ENCODE results near the gene PCDHGB1.
"Not testable (repeated sequence)": the region's sequence is repeated elsewhere in the genome, so short reads cannot be mapped to it uniquely, and the experiment has no call there.

Gene PCDHGB1

GRCh38 chr5:141351591-141351990 lies 1.7 kb downstream of the PCDHGB1 start:
- no peak for DNase-seq

GRCh38 chr5:141354900-141355469 lies 5.1 kb downstream of the PCDHGB1 start, which contains the start of gene PCDHGA4:
TSS of gene PCDHGA4 (plus strand) at chr5:141355021. CDS start at chr5:141355108, 87 bp downstream.
- no peak for DNase-seq

GRCh38 chr5:141355641-141356040 lies 5.7 kb downstream of the PCDHGB1 start:
- DNase-seq = no peak

GRCh38 chr5:141356133-141356532 lies 6.2 kb downstream of the PCDHGB1 start:
- DNase-seq = no peak

DNA sequence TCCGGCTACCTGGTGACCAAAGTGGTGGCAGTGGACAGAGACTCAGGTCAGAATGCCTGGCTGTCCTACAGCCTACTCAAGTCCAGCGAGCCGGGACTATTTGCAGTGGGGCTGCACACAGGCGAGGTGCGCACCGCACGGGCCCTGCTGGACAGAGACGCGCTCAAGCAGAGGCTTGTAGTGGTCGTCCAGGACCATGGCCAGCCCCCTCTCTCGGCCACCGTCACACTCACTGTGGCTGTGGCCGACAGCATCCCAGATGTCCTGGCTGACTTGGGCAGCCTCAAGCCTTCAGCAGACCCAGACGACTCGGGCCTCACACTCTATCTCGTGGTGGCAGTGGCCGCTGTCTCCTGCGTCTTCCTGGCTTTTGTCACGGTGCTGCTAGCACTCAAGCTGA lies 7.1 kb downstream of the PCDHGB1 start:
- DNase-seq = no peak

GRCh38 chr5:141359790-141360426 lies 10.0 kb downstream of the PCDHGB1 start, which contains the start of gene PCDHGB2:
TSS of gene PCDHGB2 (plus strand) at chr5:141359994. CDS start at chr5:141360136, 142 bp downstream.
- no peak for DNase-seq

GRCh38 chr5:141360685-141361084 lies 10.8 kb downstream of the PCDHGB1 start:
- no peak for DNase-seq

DNA sequence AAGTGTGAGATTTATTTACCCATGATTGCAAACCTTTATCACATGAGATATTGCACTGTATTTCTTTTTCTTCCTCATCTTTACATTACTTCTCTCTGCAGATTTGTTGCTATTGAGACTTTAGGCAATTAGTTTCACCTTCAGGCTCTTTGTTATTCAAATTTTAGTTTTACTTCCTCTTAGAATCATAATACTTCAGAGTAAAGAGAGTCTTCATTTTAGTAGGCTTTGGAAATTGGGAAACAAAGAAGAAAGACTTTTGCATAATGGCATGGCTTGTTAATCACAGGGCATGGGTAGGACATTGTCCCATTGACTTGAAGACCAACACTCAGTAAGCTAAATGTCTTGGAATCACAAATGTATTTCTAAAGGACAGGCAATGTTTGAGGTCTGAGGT lies 12.8 kb downstream of the PCDHGB1 start:
- DNase-seq = no peak

DNA sequence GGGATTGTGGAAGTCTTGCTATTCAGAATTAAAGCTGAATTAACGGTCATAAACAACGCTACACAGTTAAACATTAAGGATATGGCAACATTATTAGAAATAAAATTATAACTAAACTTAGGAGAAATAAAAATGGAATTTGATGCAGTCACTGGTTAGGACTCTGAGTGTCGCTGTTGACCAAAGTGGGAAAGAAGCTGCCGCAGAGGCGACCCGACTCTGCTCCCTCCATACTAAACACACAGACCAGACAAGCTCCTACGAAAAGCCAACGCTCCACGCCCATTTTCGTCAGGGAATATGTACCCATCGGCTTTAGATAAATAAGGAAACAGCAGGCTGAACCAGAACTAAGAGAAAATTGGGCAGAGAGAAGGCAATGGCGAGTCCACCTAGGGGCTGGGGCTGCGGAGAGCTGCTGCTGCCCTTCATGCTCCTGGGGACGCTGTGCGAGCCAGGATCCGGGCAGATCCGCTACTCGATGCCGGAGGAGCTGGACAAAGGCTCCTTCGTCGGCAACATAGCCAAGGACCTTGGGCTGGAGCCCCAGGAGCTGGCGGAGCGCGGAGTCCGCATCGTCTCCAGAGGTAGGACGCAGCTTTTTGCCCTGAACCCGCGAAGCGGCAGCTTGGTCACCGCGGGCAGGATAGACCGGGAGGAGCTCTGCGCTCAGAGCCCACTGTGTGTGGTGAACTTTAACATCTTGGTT lies 14.2 kb downstream of the PCDHGB1 start, which contains the start of gene PCDHGA5:
PCDHGA5 (plus strand) TSS at position 211 of the 709 bp plus-strand sequence; CDS start at position 380, 169 bp downstream.
- DNase-seq = no peak

DNA sequence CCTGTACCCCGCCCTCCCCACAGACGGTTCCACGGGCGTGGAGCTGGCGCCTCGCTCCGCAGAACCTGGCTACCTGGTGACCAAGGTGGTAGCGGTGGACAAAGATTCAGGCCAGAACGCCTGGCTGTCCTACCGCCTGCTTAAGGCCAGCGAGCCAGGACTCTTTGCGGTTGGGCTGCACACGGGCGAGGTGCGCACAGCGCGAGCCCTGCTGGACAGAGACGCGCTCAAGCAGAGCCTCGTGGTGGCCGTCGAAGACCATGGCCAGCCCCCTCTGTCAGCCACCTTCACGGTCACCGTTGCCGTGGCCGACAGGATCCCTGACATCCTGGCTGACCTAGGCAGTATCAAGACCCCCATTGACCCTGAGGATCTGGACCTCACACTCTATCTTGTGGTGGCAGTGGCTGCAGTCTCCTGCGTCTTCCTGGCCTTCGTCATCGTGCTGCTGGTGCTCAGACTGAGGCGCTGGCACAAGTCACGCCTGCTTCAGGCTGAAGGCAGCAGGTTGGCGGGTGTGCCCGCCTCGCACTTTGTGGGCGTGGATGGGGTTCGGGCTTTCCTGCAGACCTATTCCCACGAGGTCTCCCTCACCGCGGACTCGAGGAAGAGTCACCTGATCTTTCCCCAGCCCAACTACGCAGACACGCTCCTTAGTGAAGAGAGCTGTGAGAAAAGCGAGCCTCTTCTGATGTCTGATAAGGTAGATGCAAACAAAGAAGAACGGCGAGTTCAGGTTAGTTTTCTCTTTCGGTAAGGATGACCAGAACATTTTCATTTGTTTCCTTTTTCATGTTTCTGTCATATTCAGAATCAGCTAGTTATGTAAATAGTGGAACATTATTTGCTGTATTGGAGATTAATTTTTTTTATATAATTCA lies 16.4 kb downstream of the PCDHGB1 start:
- no peak for DNase-seq

DNA sequence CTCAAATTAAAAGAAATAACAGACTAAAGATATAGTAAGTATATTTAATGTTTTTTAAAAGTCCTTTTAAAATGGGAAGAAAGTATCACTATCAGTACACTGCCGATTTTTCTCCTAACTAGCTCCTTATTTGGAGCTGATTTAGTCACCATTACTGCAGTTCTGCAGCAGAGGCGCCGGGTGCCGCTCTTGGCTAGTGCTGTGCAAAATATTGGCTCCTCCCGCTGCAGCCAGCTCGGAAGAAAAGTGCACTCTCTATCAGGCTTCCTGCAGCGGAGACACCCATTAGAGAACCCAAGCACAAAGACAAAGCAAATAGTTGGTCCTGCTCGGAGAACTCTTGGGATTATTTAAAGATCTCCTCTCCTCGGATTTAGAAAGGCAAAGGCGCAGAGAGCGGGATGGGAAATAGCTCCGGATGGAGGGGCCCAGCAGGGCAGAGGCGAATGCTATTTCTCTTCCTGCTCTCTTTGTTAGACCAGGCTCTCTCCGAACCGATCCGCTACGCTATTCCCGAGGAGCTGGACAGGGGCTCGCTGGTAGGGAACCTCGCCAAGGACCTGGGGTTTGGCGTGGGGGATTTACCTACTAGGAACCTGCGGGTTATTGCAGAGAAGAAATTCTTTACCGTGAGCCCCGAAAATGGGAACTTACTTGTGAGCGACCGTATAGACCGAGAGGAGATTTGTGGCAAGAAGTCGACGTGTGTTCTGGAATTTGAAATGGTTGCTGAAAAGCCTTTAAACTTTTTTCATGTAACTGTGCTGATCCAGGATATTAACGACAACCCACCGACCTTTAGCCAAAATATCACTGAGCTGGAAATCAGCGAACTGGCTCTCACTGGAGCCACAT lies 20.3 kb downstream of the PCDHGB1 start, which contains the start of gene PCDHGB3:
PCDHGB3 (plus strand) TSS at position 249 of the 855 bp plus-strand sequence; CDS start at position 402, 153 bp downstream.
- peak; percentile 53 for DNase-seq

DNA sequence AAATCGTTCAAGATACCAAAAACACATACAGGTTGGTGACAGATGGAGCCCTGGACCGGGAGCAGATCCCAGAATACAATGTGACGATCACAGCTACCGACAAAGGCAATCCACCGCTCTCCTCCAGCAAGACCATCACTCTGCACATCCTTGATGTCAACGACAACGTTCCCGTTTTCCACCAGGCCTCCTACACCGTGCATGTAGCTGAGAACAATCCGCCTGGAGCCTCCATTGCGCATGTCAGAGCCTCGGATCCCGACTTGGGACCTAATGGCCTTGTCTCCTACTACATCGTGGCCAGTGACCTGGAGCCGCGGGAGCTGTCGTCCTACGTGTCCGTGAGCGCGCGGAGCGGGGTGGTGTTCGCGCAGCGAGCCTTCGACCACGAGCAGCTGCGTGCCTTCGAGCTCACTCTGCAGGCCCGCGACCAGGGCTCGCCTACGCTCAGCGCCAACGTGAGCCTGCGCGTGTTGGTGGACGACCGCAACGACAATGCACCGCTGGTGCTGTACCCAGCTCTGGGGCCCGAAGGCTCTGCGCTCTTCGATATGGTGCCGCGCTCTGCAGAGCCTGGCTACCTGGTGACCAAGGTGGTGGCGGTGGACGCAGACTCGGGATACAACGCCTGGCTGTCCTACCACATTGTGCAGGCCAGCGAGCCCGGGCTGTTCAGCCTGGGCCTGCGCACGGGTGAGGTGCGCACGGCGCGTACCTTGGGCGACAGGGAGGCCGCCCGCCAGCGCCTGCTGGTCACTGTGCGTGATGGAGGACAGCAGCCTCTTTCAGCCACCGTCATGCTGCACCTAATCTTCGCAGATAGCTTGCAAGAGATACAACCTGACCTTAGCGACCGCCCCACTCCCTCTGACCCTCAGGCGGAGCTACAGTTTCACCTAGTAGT lies 21.9 kb downstream of the PCDHGB1 start:
- DNase-seq = no peak

DNA sequence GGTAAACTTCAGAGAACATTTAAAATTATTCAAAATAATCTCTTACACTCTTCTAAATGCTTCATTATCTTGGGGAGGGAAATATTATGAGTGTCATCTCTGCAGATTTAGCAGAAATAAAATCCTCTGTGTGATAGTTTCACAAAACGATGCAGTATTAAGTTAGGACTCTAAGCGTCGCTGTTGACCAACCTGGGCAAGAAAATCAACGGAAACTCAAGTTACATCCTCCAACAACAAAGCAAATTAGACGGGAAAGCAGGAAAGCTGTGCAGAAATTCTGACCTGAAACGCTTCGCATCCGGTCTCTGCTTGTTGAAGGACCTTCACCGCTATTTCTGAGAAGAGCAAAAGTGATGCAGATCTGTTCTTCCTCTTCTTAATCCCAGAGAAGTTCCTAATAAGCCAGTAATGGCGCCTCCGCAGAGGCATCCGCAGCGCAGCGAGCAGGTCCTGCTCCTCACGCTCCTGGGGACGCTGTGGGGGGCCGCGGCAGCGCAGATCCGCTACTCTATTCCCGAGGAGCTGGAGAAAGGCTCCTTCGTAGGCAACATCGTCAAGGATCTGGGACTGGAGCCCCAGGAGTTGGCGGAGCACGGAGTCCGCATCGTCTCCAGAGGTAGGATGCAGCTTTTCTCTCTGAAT lies 23.9 kb downstream of the PCDHGB1 start, which contains the start of gene PCDHGA6:
PCDHGA6 (plus strand) TSS at position 219 of the 645 bp plus-strand sequence; CDS start at position 412, 193 bp downstream.
- DNase-seq = no peak

DNA sequence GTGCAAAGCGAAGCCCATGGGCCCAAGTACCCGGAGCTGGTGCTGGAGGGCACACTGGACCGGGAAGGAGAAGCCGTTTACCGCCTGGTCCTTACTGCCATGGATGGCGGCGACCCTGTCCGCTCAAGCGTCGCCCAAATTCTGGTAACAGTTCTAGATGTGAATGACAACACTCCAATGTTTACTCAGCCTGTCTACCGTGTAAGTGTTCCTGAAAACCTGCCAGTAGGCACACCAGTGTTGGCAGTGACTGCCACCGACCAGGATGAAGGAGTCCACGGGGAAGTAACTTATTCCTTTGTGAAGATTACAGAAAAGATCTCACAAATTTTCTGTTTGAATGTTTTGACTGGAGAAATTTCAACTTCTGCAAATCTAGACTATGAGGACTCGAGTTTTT lies 24.7 kb downstream of the PCDHGB1 start:
- DNase-seq = no peak

DNA sequence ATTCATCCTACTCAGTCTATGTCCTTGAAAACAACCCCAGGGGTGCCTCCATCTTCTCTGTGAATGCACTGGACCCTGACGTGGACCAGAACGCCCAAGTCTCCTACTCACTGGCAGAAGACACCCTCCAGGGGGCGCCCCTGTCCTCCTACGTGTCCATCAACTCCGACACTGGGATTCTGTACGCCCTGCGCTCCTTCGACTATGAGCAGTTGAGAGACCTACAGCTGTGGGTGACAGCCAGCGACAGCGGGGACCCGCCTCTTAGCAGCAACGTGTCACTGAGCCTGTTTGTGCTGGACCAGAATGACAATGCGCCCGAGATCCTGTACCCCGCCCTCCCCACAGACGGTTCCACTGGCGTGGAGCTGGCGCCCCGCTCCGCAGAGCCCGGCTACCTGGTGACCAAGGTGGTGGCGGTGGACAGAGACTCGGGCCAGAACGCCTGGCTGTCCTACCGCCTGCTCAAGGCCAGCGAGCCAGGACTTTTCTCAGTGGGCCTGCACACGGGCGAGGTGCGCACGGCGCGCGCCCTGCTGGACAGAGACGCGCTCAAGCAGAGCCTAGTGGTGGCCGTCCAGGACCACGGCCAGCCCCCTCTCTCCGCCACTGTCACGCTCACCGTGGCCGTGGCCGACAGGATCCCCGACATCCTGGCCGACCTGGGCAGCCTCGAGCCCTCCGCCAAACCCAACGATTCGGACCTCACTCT lies 25.7 kb downstream of the PCDHGB1 start:
- not testable (repeated sequence) for DNase-seq

GRCh38 chr5:141382469-141383294 lies 32.8 kb downstream of the PCDHGB1 start, which contains the start of gene PCDHGA7:
TSS of gene PCDHGA7 (plus strand) at chr5:141382742. CDS start at chr5:141382900, 158 bp downstream.
- no peak for DNase-seq

DNA sequence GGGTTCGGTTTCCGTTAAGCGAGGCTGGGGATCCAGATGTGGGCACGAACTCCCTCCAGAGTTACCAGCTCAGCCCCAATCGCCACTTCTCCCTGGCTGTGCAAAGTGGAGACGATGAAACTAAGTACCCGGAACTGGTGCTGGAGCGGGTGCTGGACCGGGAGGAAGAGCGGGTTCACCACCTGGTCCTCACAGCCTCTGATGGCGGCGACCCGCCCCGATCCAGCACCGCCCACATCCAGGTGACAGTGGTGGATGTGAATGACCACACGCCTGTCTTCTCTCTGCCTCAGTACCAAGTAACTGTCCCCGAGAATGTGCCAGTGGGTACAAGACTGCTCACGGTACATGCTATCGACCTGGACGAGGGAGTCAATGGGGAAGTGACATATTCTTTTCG lies 33.4 kb downstream of the PCDHGB1 start:
- no peak for DNase-seq

All from activated CD4-positive, alpha-beta T cell treated with anti-CD3 and anti-CD28 coated beads for 48 hours (primary cell).